HG03196 (cell line): ENCODE data around the gene MGME1.
"Not testable (repeated sequence)": the region's sequence is repeated elsewhere in the genome, so short reads cannot be mapped to it uniquely, and the experiment has no call there.

Experiments used
- ATAC-seq: cut with Tn5 transposase; IDR thresholded peaks from one replicate; pipeline ENCODE4 v1.9.1; 2021; ENCODE audit not compliant: unreplicated experiment

MGME1 gene

GRCh38 chr20:18018100-18018499, 49.3 kb downstream of the MGME1 start:
- no peak for ATAC-seq

GRCh38 chr20:18019068-18019467, 50.2 kb downstream of the MGME1 start:
- ATAC-seq = no peak

- no peak for ATAC-seq
Observed at GRCh38 chr20:18020931-18021330, 52.1 kb downstream of the MGME1 start.

- no peak for ATAC-seq
Observed at GRCh38 chr20:18024606-18025127, 55.8 kb downstream of the MGME1 start.

- not testable (repeated sequence) for ATAC-seq
Observed at GRCh38 chr20:18027011-18027410, 58.2 kb downstream of the MGME1 start.

- no peak for ATAC-seq
Observed at GRCh38 chr20:18030020-18030419, 61.2 kb downstream of the MGME1 start.

- no peak for ATAC-seq
Observed at GRCh38 chr20:18031050-18031449, 62.2 kb downstream of the MGME1 start.

GRCh38 chr20:18031888-18032509, 63.2 kb downstream of the MGME1 start:
- no peak for ATAC-seq

GRCh38 chr20:18032977-18033892, 64.4 kb downstream of the MGME1 start:
- no peak for ATAC-seq

GRCh38 chr20:18034039-18034438, 65.2 kb downstream of the MGME1 start:
- no peak for ATAC-seq

GRCh38 chr20:18039063-18039462, 70.2 kb downstream of the MGME1 start:
- no peak for ATAC-seq
